Measurements from ENCODE around the gene HAO2. TPM values are rescaled to one million over a fixed set of nuclear protein-coding genes. Genes with fewer than 3 reads are reported as not detected.

The HAO2 gene
- total RNA-seq, 2 donors from 2014 or later, result not detected

- no peaks in the 10 kb centered on the region for H3K9me3 ChIP-seq
- no peak overlapping the region for H3K27ac ChIP-seq
- TF ChIP-seq, protein P1, sequence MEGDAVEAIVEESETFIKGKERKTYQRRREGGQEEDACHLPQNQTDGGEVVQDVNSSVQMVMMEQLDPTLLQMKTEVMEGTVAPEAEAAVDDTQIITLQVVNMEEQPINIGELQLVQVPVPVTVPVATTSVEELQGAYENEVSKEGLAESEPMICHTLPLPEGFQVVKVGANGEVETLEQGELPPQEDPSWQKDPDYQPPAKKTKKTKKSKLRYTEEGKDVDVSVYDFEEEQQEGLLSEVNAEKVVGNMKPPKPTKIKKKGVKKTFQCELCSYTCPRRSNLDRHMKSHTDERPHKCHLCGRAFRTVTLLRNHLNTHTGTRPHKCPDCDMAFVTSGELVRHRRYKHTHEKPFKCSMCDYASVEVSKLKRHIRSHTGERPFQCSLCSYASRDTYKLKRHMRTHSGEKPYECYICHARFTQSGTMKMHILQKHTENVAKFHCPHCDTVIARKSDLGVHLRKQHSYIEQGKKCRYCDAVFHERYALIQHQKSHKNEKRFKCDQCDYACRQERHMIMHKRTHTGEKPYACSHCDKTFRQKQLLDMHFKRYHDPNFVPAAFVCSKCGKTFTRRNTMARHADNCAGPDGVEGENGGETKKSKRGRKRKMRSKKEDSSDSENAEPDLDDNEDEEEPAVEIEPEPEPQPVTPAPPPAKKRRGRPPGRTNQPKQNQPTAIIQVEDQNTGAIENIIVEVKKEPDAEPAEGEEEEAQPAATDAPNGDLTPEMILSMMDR (IDR thresholded peaks at IDR 0.05), result no peak
- no peaks in the 10 kb centered on the region for H3K36me3 ChIP-seq
- no peak overlapping the region for H3K4me3 ChIP-seq
- no peak for DNase-seq (ENCODE audit: low spot score)
- H3K4me1 ChIP-seq, result no peaks in the 10 kb centered on the region
- H3K27me3 ChIP-seq, result no peaks in the 10 kb centered on the region
These were observed 30.6 kb upstream of the HAO2 start for GRCh38 chr1:119338004-119338403.

- H3K4me1 ChIP-seq, result no peaks in the 10 kb centered on the region
- no peaks in the 10 kb centered on the region for H3K27me3 ChIP-seq
- H3K27ac ChIP-seq, result no peak overlapping the region
- H3K9me3 ChIP-seq, result no peaks in the 10 kb centered on the region
- H3K4me3 ChIP-seq, result no peak overlapping the region
- no peaks in the 10 kb centered on the region for H3K36me3 ChIP-seq
- DNase-seq (ENCODE audit: low spot score), result no peak
- TF ChIP-seq, protein P1 (IDR thresholded peaks at IDR 0.05), result no peak
These were observed 29.8 kb upstream of the HAO2 start for GRCh38 chr1:119338757-119339156.

- no peaks in the 10 kb centered on the region for H3K36me3 ChIP-seq
- TF ChIP-seq, protein P1 (IDR thresholded peaks at IDR 0.05), result no peak
- H3K4me3 ChIP-seq, result no peak overlapping the region
- H3K27ac ChIP-seq, result no peak overlapping the region
- DNase-seq (ENCODE audit: low spot score), result no peak
- H3K9me3 ChIP-seq, result peaks cover 0 to 7% of the 10 kb centered on the region in 2 donors
- H3K4me1 ChIP-seq, result no peaks in the 10 kb centered on the region
- H3K27me3 ChIP-seq, result no peaks in the 10 kb centered on the region
These were observed 27.7 kb upstream of the HAO2 start for GRCh38 chr1:119340861-119341261.

GRCh38 chr1:119341372-119341947 is 27.1 kb upstream of the HAO2 start:
- Histone ChIP-seq H3K36me3 (no peaks in the 10 kb centered on the region), H3K27me3 (no peaks in the 10 kb centered on the region), H3K27ac (no peak overlapping the region), H3K9me3 (peaks cover 0 to 7% of the 10 kb centered on the region in 2 donors), H3K4me1 (no peaks in the 10 kb centered on the region), H3K4me3 (no peak overlapping the region)
- no peak for DNase-seq (ENCODE audit: low spot score)
- TF ChIP-seq, protein P1 (IDR thresholded peaks at IDR 0.05), result no peak

DNA sequence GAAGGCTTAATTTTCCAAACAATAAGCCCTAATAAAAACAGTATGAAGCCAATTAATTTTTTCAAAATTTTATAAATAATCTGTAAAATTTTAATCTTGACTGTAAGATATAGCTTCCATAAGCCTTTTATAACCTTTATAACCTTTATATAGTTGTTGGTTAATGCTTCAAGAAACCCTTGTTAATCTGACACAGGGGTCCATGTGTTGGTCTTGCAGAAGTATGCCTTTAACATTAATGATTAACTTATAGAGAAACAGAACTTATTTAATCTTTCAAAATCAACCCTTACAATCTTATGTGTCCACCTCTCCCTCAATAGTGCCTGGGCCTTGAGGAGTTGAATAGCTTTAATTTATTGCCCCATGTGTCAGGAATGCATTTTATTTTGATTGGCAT is 23.2 kb upstream of the HAO2 start:
- H3K27me3 ChIP-seq, result no peaks in the 10 kb centered on the region
- no peaks in the 10 kb centered on the region for H3K36me3 ChIP-seq
- DNase-seq (ENCODE audit: low spot score), result no peak
- no peak overlapping the region for H3K4me3 ChIP-seq
- H3K4me1 ChIP-seq, result no peaks in the 10 kb centered on the region
- TF ChIP-seq, protein P1 (IDR thresholded peaks at IDR 0.05), result no peak
- peaks cover 0 to 7% of the 10 kb centered on the region in 2 donors for H3K9me3 ChIP-seq
- H3K27ac ChIP-seq, result no peak overlapping the region

DNA sequence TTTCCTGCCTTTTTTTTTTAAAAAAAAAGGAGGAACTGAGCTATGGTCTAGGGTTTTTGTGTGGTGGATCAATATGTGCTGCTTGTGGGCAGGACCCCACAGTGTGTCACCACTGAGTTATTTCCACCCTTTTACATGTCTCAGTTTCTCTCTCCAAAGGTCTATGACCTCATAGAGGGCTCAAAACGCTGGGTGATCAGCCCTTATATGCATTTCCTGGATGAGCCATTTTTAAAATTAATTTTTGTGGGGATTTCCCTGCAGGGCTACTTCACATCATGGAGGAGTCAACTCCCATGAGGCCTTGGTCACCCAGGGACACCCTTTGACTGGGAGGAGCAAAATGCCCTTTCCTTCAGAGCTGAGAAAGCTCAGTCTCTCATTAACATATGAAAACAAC is 20.7 kb upstream of the HAO2 start:
- Histone ChIP-seq H3K9me3 (peaks cover 0 to 7% of the 10 kb centered on the region in 2 donors), H3K27ac (no peak overlapping the region), H3K4me1 (no peaks in the 10 kb centered on the region), H3K4me3 (no peak overlapping the region), H3K27me3 (no peaks in the 10 kb centered on the region), H3K36me3 (no peaks in the 10 kb centered on the region)
- TF ChIP-seq, protein P1 (IDR thresholded peaks at IDR 0.05), result no peak
- no peak for DNase-seq (ENCODE audit: low spot score)
